ENCODE data around the gene SLC25A42.

GRCh38 chr19:19057720-19058119 is 6.1 kb upstream of the SLC25A42 start:
- TF ChIP-seq CTCF (IDR thresholded peaks at IDR 0.05; ENCODE audit: low read length) (no peak), EZH2 (optimal IDR thresholded peaks at IDR 0.05; ENCODE audit: low read depth, low read length) (no peak), EZH2phosphoT487 (IDR thresholded peaks at IDR 0.05; ENCODE audit: low read length) (no peak)
